HG03575 (cell line): ENCODE results near the gene PCSK2.

Source experiments
- ATAC-seq: cut with Tn5 transposase; IDR thresholded peaks from one replicate; pipeline ENCODE4 v1.9.1; 2021; ENCODE audit not compliant: unreplicated experiment, insufficient number of reproducible peaks, low FRiP score; ENCODE audit errors: extremely low read depth

Gene PCSK2

DNA sequence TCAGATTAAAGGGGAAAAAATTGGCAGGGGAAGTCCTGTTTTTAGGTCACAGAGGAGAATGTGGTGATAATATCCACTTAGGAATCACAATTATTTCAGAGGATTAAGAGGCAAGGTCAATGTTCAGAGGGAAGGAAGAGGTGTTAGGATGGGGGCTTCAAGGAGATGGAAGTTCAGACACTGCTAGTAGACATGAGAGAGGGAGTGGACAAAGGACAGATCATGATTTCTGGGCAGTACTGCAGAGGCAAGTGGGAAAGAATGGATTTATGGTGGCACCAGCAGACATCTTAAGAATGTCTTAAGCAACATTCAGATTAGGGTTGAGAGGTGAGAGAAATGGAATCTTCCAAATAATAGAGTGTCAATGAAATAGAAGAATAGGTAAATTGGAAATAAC, 9.9 kb downstream of the PCSK2 start:
- ATAC-seq, result no peak

DNA sequence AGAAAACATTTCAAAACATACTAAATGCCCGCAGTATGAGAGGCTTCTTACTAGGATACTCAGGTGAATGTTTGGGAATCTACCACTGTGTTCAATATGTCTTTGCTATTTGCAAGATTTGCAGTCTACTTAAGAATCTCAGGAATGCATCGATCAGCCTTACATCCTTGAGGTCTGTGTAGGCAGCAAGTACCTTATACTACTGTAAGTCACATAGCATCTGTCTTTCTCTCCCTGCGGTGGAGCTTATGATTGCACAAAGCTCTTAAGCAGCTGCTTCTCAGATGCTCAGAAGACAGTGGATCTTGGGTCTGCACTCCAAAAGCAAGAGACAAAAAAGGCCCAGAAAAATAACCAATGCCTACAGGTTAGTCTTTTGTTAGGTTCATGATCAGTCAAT, 21.4 kb downstream of the PCSK2 start:
- ATAC-seq, result no peak

DNA sequence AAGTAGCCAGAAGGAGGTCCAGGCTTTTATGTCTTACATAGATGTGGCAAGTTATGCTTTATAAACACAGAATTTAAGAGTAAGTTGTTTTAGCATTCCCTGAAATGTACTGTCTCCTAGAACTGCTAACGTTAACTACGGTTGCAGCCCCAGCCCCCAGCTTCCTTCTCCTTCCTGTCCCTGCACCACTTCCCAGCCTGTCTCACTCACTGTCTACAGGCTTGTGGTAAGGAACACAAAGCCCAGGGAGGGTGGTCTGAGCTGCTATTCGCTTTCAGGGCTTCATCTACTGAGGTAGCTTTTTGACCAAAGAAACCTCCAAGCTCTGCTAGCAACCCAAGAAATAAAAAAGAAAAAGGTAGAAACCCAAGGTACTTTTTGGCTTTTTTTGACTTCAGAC, 35.9 kb downstream of the PCSK2 start:
- ATAC-seq, result no peak

GRCh38 chr20:17273717-17274116, 46.9 kb downstream of the PCSK2 start:
- no peak for ATAC-seq

DNA sequence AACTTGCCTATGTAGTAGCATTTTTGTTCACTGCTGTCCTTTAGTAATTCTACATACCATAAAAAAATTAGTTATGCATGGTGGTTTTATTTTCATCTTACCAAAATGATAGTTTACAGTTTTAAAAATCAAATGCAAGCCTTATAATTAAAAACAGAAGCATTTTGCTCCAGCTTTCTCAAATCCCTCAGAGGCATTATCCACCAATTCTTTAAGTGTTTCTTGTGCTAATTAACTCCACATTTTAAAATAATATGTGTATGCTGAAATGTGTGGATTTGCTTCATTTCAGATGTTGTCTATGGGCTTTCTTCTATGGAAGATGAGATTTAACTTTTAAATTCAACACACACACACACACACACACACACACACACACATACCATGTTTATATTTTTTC, 49.3 kb downstream of the PCSK2 start:
- no peak for ATAC-seq

GRCh38 chr20:17281478-17281877, 54.6 kb downstream of the PCSK2 start:
- ATAC-seq, result no peak

DNA sequence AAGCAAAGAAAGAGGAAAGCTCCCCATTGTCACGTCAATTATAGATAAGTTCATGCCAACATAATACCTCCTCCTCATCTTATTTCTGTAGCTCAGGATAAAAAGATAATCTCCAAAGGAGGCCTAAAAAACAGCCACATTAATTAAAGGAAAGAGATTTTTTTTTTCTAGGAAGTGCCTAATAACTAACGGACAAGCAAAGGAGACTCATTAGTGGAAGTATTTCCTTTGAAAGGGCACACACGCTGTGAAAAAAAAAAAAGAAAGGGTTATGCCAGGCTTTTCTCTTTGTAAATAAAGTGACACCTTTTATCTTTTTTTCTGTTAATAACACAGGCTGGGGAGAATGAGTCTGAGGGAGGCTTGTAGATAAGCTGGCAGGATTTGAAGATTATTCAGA, 55.7 kb downstream of the PCSK2 start:
- no peak for ATAC-seq

GRCh38 chr20:17287503-17287902, 60.7 kb downstream of the PCSK2 start:
- no peak for ATAC-seq

DNA sequence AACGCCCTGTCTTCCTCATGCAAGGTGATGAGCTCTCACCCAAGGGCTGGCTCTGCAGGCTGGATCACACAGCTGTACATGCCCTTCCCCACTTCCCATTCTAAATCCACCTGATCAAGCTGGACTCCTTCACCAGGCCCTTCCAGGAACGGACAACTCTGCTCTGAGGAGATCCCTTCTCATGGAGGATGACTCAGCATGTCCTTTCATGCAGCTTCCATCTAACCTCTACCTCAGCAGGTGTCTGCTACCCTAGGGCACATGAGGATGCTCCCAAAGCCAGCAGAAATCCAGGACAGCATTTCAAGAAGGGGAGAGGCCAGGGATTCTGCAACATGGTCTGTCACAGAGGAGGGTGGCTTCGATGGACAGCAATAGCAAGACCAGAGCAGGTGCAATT, 61.2 kb downstream of the PCSK2 start:
- no peak for ATAC-seq

DNA sequence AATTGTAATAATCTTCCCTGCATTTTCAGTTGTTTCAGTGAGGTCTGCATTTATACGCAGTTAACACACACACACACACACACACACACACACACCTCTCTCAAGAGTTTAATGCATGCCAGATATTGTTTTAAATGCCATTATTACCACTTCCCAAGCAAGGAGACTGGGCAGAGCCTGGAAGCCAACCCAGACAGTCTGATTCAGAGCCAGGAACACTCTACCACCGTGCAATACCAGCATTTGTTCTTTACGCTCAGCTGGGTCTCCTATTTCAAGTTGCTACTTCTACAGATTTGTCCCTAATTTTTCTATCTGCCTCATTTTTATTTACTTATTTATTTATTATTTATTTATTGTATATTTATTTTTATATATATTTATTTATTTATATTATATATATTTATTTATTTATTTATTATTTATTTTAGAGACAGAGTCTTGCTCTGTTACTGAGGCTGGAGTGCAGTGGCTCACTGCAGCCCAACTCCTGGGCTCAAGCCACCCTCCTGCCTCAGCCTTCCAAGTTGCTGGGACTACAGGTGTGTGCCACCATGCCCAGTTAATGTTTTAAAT, 68.4 kb downstream of the PCSK2 start:
- no peak for ATAC-seq

DNA sequence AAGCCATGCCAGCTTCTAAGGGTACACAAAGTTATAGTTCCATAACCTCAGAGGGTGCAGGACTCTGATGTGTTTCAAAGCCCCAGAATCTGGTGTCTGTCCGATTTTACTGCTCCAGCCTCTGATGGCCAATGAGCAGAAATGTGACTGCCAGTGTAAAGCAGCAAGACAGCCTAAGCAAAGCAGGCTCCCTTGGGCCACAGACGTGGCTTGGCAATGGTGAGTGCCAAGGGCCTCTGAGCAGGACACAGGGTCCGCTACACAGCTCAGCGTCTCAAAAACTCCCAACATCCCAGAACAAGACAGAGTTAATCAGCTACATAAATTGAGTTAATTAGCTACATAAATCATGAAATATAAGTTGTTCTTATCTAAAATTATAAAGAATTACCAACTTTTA, 69.2 kb downstream of the PCSK2 start:
- ATAC-seq, result no peak

GRCh38 chr20:17298171-17298570, 71.3 kb downstream of the PCSK2 start:
- no peak for ATAC-seq

DNA sequence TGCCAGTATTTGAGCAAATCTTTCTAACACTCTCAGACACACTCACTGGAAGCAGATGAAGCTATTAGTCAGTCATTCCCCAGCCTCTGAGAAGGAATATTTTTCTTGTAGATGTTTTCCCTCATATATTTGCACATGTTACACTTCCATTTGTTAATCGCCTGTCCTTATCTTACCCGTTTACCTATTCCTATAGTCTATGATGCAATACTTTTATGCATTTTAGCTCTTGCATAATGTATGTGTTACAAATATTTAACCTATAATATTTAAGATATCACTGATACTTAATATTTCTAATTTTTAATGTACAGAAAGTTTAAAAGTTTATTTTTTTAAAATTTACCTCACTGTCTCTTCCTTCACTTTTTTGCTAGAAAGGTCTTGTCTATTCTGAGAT, 71.9 kb downstream of the PCSK2 start:
- no peak for ATAC-seq

DNA sequence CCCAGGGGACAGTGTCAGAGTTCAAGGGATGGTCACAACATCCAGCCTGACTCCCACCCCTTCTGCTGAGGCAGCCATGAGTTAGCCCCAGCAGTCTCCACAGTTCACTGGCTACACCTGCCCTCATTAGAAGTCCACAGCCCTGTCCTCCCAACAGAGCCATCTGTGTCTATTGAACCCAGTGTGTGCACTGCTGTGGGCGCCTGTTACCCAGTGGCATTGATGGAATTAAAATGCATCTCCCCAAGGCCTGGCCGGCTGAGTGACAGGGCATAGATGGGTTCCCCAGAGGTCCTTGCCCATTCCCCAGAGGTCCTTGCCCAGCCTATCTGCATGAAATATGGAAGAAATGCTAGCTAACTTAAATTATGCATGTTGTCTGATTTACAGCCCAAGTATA, 73.3 kb downstream of the PCSK2 start:
- ATAC-seq, result no peak

DNA sequence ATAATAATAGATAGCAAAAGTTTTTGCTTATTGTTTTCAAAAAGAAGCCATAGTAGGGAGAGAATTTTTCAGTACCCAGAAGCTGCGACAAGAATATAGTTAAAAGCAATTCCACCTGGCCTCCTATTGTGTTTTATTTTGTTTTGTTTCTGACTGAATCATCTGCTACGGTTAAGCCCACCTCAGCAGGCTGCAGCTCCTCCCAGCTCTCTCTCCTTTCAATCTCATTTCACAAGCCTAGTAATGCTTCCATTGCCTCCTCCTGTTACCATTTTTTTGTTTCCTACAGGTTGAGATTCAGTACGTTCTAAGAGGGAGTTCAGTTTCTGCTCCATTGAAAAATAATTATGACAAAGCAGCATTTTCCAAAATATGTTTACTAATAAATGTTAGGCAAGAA, 77.9 kb downstream of the PCSK2 start:
- ATAC-seq, result no peak

- no peak for ATAC-seq
Measured at GRCh38 chr20:17306427-17306826, 79.6 kb downstream of the PCSK2 start.

DNA sequence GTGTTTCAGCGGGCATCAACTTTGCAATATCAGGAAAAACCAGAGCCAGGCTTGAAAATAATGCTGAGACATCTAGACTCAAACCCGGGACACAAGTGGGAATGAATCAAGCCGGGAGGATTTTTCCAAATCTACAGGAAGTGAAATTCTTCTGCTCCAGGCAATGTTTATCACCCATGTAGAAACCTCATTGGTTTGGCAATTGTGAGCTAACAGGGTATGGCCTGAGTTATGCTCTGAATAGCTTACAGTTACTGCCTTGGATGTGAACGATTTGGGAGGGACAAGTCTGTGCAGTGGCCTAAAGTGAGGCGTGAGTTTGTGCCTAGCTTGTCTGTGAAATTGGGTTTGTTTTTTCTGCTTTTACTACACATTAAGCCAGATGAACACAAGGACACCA, 87.4 kb downstream of the PCSK2 start:
- ATAC-seq, result no peak

- ATAC-seq, result no peak
Measured at GRCh38 chr20:17315407-17316231, 88.8 kb downstream of the PCSK2 start.

GRCh38 chr20:17316316-17317038, 89.6 kb downstream of the PCSK2 start:
- ATAC-seq, result no peak

- ATAC-seq, result no peak
Measured at GRCh38 chr20:17317341-17317740, 90.5 kb downstream of the PCSK2 start.
